ENCODE data around the gene LSG1.
"Not testable (repeated sequence)": the region's sequence is repeated elsewhere in the genome, so short reads cannot be mapped to it uniquely, and the experiment has no call there.

The LSG1 gene

GRCh38 chr3:194615226-194615625 lies 56.8 kb downstream of the LSG1 start:
- DNase-seq: no peak

- no peak for DNase-seq
Measured at GRCh38 chr3:194612221-194612620, 59.8 kb downstream of the LSG1 start.

GRCh38 chr3:194610689-194611088 lies 61.3 kb downstream of the LSG1 start:
- no peak for DNase-seq

- no peak for DNase-seq
Measured at GRCh38 chr3:194609601-194610000, 62.4 kb downstream of the LSG1 start.

GRCh38 chr3:194608981-194609380 lies 63.0 kb downstream of the LSG1 start:
- DNase-seq: no peak

- no peak for DNase-seq
Measured at GRCh38 chr3:194607592-194608389, 64.2 kb downstream of the LSG1 start.

- DNase-seq: no peak
Measured at GRCh38 chr3:194606941-194607340, 65.0 kb downstream of the LSG1 start.

GRCh38 chr3:194606163-194606562 lies 65.8 kb downstream of the LSG1 start:
- no peak for DNase-seq

GRCh38 chr3:194605314-194605713 lies 66.7 kb downstream of the LSG1 start:
- DNase-seq: not testable (repeated sequence)

- DNase-seq: no peak
Measured at GRCh38 chr3:194604837-194605236, 67.2 kb downstream of the LSG1 start.

- no peak for DNase-seq
Measured at GRCh38 chr3:194604126-194604525, 67.9 kb downstream of the LSG1 start.

GRCh38 chr3:194602669-194603171 lies 69.3 kb downstream of the LSG1 start:
- no peak for DNase-seq

- no peak for DNase-seq
Measured at GRCh38 chr3:194598771-194599557, 73.0 kb downstream of the LSG1 start.

GRCh38 chr3:194596906-194597305 lies 75.1 kb downstream of the LSG1 start:
- no peak for DNase-seq

GRCh38 chr3:194592798-194593752 lies 78.9 kb downstream of the LSG1 start:
- DNase-seq: peak; percentile 81
